K562 (cell line): Measurements from ENCODE around the gene NUP43. TPM values are rescaled to one million over a fixed set of nuclear protein-coding genes. Genes with fewer than 3 reads are reported as not detected.

ENCODE experiments used
- CBFB ChIP-seq: sonication (generic); formaldehyde crosslinking; IDR thresholded peaks from 2 replicates; pipeline ENCODE4 v1.4.0; 2020; ENCODE audit warnings: mild to moderate bottlenecking, missing genetic modification reagents
- CBX1 ChIP-seq: sonication (generic); IDR thresholded peaks from 2 replicates; pipeline ENCODE4 v1.6.1; 2016; ENCODE audit warnings: antibody characterized with exemption, low read depth, mild to moderate bottlenecking
- HNRNPK ChIP-seq: fragments of 200-400 bp; formaldehyde crosslinking; IDR thresholded peaks from one replicate; pipeline ENCODE4 v1.6.1; 2018; ENCODE audit warnings: mild to moderate bottlenecking, low read depth, low read length; ENCODE audit not compliant: poor library complexity, severe bottlenecking
- MTF1 ChIP-seq: fragments of 250-450 bp; sonication (Bioruptor Pico); IDR thresholded peaks from 2 replicates; pipeline ENCODE4 v1.9.0; 2021; ENCODE audit warnings: moderate library complexity, mild to moderate bottlenecking, inconsistent platforms, borderline replicate concordance
- NFRKB ChIP-seq: fragments of 450-650 bp; IDR thresholded peaks from 2 replicates; pipeline ENCODE4 v1.6.1; 2016; ENCODE audit warnings: low read depth
- RBM39 ChIP-seq: fragments of 200-400 bp; formaldehyde crosslinking; optimal IDR thresholded peaks from 2 replicates; pipeline ENCODE3; 2018; ENCODE audit warnings: low read depth, low read length
- SRF ChIP-seq, 2 experiments: fragments of 250-450, 450-650 bp in 1 of 2; sonication (Bioruptor Pico) in 1 of 2; sonication (generic) in 1 of 2; formaldehyde crosslinking; IDR thresholded peaks; 2 replicates each; pipeline versions ENCODE4 v1.5.0 to v1.5.1; 2020 to 2022; ENCODE audit warnings: mild to moderate bottlenecking in 1 of 2, missing genetic modification reagents in 1 of 2
- TBL1XR1 ChIP-seq, 2 experiments: IDR thresholded peaks; 2 replicates each; pipeline ENCODE4 v1.6.1; 2012; ENCODE audit warnings: improper control_type of control experiment in 2 of 2, low read length in 2 of 2, mild to moderate bottlenecking in 1 of 2
- TEAD4 ChIP-seq, 2 experiments: sonication (generic) in 1 of 2; formaldehyde crosslinking in 1 of 2; IDR thresholded peaks; 2 replicates each; pipeline versions ENCODE4 v1.6.1 to v1.8.0; 2012 to 2022; ENCODE audit warnings: borderline replicate concordance in 1 of 2, inconsistent platforms in 1 of 2, low read length in 1 of 2, mild to moderate bottlenecking in 1 of 2, missing genetic modification reagents in 1 of 2
- YY1 ChIP-seq, 3 experiments: IDR thresholded peaks; 2 replicates each; pipeline ENCODE4 v1.6.1; 2011; ENCODE audit warnings: low read length in 2 of 3, mild to moderate bottlenecking in 2 of 3, moderate library complexity in 2 of 3, borderline replicate concordance in 1 of 3, control low read depth in 1 of 3, low read depth in 1 of 3; ENCODE audit not compliant: insufficient read depth in 3 of 3, insufficient replicate concordance in 2 of 3, control insufficient read depth in 1 of 3, insufficient read length in 1 of 3; ENCODE audit errors: extremely low read depth in 1 of 3
- ZBTB17 ChIP-seq: fragments of 450-650 bp; formaldehyde crosslinking; IDR thresholded peaks from 2 replicates; pipeline ENCODE4 v1.4.0; 2020; ENCODE audit warnings: mild to moderate bottlenecking
- ZBTB7A ChIP-seq: IDR thresholded peaks from 2 replicates; pipeline ENCODE4 v1.6.1; 2011; ENCODE audit warnings: low read depth, mild to moderate bottlenecking, low read length, moderate library complexity, borderline replicate concordance; ENCODE audit not compliant: control insufficient read depth
- ZNF75A ChIP-seq: fragments of 450-650 bp; formaldehyde crosslinking; IDR thresholded peaks from 2 replicates; pipeline ENCODE4 v1.4.0; 2020; ENCODE audit warnings: mild to moderate bottlenecking
- polyA plus RNA-seq, 8 experiments: library from polyadenylated mRNA; depleted of rRNA in 4 of 8; stranded (reverse) in 5 of 8; unstranded in 3 of 8; fragments of >200 nt; fragmentation: Nextera tagmentation in 2 of 8; fragmentation: Illumina TruSeq in 1 of 8; extraction: Ambion mirVana in 2 of 8; extraction: Trizol in 1 of 8; gene quantifications; 2 replicates each; pipeline versions ENCODE4 v1.2.1 to v1.2.3, GENCODE V29; 2011 to 2014; ENCODE audit warnings: inconsistent platforms in 1 of 8, missing spikeins in 1 of 8
- total RNA-seq, 7 experiments: library from RNA; depleted of rRNA in 6 of 7; stranded (reverse); fragments of >200 nt in 6 of 7; fragmentation: Illumina TruSeq in 2 of 7; extraction: Trizol in 2 of 7; gene quantifications; 2 replicates each; pipeline versions ENCODE4 v1.2.1 to v1.2.3, GENCODE V29; 2011 to 2021; ENCODE audit warnings: low replicate concordance in 1 of 7
- TF ChIP-seq, protein P1 (sequence below): fragments of 250-450 bp; sonication (Bioruptor Pico); IDR thresholded peaks from 2 replicates; pipeline ENCODE4 v1.4.0; 2020; ENCODE audit warnings: mild to moderate bottlenecking
- TF ChIP-seq, protein P2 (sequence below): sonication (generic); formaldehyde crosslinking; IDR thresholded peaks from 2 replicates; pipeline ENCODE4 v1.8.0; 2022; ENCODE audit warnings: mild to moderate bottlenecking, low read depth, missing genetic modification reagents
- TF ChIP-seq, protein P3 (sequence below), 2 experiments: fragments of 200-800 bp in 1 of 2; sonication (Bioruptor generic) in 1 of 2; sonication (generic) in 1 of 2; formaldehyde crosslinking in 1 of 2; IDR thresholded peaks in 1 of 2; conservative IDR thresholded peaks in 1 of 2; 2 replicates each; pipeline versions ENCODE4 v1.5.0 to v1.6.1; 2016 to 2020; ENCODE audit warnings: missing compliant biosample characterization in 1 of 2, missing genetic modification characterization in 1 of 2, missing genetic modification reagents in 1 of 2

The NUP43 gene
- total and polyA plus RNA-seq, 9 of the 15 experiments (the other 6 are each of a cell fraction or from before 2014, with no cell fraction given) = 28.9 to 136 (median 67.4) TPM

DNA sequence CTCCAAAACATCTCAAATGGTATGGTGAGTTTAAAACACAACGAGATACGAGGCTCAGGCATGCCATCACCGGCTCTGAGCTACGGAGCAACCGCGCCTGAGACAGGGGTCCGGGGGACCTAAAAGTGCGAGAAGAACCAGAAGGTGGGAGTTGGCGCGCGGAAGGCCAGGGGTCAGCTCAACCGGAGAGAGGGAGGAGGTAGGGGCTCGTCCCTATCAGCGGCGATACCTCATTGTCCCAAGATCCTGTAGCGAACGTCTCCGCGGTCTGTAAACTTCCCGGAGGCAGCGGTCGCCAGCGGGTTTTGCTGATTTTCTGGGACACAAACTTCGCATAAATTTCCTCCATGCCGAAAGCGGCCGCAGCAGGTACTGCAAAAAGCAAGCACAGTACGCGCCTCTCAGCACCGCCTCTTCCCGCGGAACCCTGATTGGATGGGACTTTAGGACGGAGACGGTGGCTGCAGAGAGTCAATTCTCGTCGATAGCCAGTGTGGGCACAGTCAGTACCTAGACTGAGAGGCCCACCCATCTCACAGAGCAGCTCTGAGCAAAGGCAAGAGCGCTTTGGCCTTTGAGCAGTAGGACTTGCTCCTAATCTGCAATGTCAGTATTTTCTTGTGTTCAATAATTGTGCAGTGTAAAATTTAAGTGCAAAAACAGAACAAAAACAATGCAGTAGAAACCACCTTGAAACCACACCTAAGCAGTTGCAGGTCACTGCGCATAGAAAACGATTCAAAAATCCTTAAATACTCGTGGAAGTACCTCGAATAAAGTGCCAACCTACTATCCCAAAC lies at the start of gene NUP43 (continued):
- TF ChIP-seq MTF1 (CRISPR knock-in tag) (no peak), YY1 (IDR thresholded peaks at IDR 0.05; ENCODE audit: borderline replicate concordance in 1 of 3, control insufficient read depth in 1 of 3, extremely low read depth in 1 of 3, insufficient read depth in 3 of 3, insufficient read length in 1 of 3, insufficient replicate concordance in 2 of 3, low read depth in 1 of 3, low read length in 2 of 3) (peak in 2 of 3 experiments; percentile 66 to 79), CBX1 (peak; percentile 90), ZBTB17 (CRISPR knock-in tag) (no peak; the same call in 1 of the 2 replicates), CBFB (CRISPR knock-in tag) (peak; percentile 69; the same call in 1 of the 2 replicates), TBL1XR1 (IDR thresholded peaks at IDR 0.05; ENCODE audit: low read length in 2 of 2) (no peak), ZNF75A (no peak), NFRKB (peak; percentile 41; the same call in 1 of the 2 replicates), TEAD4 (IDR thresholded peaks at IDR 0.05; ENCODE audit: low read length) (no peak), TEAD4 (CRISPR knock-in tag; IDR thresholded peaks at IDR 0.05; ENCODE audit: borderline replicate concordance) (no peak), RBM39 (peak; percentile 31), ZBTB7A (peak; percentile 71), SRF (CRISPR knock-in tag; IDR thresholded peaks at IDR 0.05) (no peak), HNRNPK (no peak)
- TF ChIP-seq, protein P1, sequence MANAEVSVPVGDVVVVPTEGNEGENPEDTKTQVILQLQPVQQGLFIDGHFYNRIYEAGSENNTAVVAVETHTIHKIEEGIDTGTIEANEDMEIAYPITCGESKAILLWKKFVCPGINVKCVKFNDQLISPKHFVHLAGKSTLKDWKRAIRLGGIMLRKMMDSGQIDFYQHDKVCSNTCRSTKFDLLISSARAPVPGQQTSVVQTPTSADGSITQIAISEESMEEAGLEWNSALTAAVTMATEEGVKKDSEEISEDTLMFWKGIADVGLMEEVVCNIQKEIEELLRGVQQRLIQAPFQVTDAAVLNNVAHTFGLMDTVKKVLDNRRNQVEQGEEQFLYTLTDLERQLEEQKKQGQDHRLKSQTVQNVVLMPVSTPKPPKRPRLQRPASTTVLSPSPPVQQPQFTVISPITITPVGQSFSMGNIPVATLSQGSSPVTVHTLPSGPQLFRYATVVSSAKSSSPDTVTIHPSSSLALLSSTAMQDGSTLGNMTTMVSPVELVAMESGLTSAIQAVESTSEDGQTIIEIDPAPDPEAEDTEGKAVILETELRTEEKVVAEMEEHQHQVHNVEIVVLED (CRISPR knock-in tag) = 0 out of 2 replicates have a peak, but pooled peaks have one; percentile 3
- TF ChIP-seq, protein P2, sequence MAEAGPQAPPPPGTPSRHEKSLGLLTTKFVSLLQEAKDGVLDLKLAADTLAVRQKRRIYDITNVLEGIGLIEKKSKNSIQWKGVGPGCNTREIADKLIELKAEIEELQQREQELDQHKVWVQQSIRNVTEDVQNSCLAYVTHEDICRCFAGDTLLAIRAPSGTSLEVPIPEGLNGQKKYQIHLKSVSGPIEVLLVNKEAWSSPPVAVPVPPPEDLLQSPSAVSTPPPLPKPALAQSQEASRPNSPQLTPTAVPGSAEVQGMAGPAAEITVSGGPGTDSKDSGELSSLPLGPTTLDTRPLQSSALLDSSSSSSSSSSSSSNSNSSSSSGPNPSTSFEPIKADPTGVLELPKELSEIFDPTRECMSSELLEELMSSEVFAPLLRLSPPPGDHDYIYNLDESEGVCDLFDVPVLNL (CRISPR knock-in tag) = no peak
- TF ChIP-seq, protein P3, sequence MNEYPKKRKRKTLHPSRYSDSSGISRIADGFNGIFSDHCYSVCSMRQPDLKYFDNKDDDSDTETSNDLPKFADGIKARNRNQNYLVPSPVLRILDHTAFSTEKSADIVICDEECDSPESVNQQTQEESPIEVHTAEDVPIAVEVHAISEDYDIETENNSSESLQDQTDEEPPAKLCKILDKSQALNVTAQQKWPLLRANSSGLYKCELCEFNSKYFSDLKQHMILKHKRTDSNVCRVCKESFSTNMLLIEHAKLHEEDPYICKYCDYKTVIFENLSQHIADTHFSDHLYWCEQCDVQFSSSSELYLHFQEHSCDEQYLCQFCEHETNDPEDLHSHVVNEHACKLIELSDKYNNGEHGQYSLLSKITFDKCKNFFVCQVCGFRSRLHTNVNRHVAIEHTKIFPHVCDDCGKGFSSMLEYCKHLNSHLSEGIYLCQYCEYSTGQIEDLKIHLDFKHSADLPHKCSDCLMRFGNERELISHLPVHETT (CRISPR knock-in tag; conservative IDR thresholded peaks at IDR 0.05 in 1 of 2, IDR thresholded peaks at IDR 0.05 in 1 of 2) = peak in 1 of 2 experiments; percentile 69; a peak in 2 of 4 replicates
